ENCODE data around the gene FBXO36. TPM values are rescaled to one million over a fixed set of nuclear protein-coding genes. Genes with fewer than 3 reads are reported as not detected.

FBXO36 gene
- total RNA-seq, 6 donors from 2014 or later, result 2.4 to 13.8 (median 4.5) TPM

Small RNA genes lying within 50 kb of the gene (small RNA-seq; reads per million reads assigned to genes)
- gene RNU6-1027P, result 0 reads per million in 4 donors
- 0 to 0.07 (median 0) reads per million in 4 donors for gene RNU6-613P
- 0 reads per million in 4 donors for gene RNU6-964P
- gene RNY4P19, result 0 reads per million in 4 donors

Other genes with a start within 250 kb of the FBXO36 start
- gene DNER, start 207.9 kb upstream of the FBXO36 start, total RNA-seq, result 1 to 10 TPM in 3 of 6 donors, under 1 TPM in 3; 0.31 to 2.1 (median 0.98) TPM
- 100 to 1,000 TPM; 164 to 202 (median 180) TPM for gene TRIP12, start 494 bp upstream of the FBXO36 start, total RNA-seq
- gene SLC16A14, start 146.4 kb downstream of the FBXO36 start, total RNA-seq, result 1 to 10 TPM in 3 of 6 donors, under 1 TPM in 2, not detected in 1; 0.55 to 5.5 (median 1.6) TPM

Measured in upper lobe of left lung (tissue), 6 donors.